Endodermal cell (in vitro differentiated cells): Measurements from ENCODE around the gene PALLD. TPM values are rescaled to one million over a fixed set of nuclear protein-coding genes. Genes with fewer than 3 reads are reported as not detected.
A peak's percentile ranks its signal among the peaks of the same experiment; 100 is the strongest.

Experiments used
- DNase-seq: peaks from one replicate; pipeline ENCODE4 v3.0.0-alpha.2; 2017
- H3K27ac ChIP-seq: 2 replicates; pipeline ENCODE4 v1.5.1; 2013; ENCODE audit warnings: mild to moderate bottlenecking, low read depth, low read length, moderate library complexity
- H3K27me3 ChIP-seq: 2 replicates; pipeline ENCODE4 v1.6.1; 2013; ENCODE audit warnings: mild to moderate bottlenecking, low read length, moderate library complexity; ENCODE audit not compliant: insufficient read depth, control insufficient read depth, poor library complexity, severe bottlenecking
- H3K36me3 ChIP-seq: 2 replicates; pipeline ENCODE4 v1.7.0; 2013; ENCODE audit warnings: mild to moderate bottlenecking, low read length, moderate library complexity; ENCODE audit not compliant: control insufficient read depth, insufficient read depth
- H3K4me1 ChIP-seq: one replicate; pipeline ENCODE4 v1.7.0; 2013; ENCODE audit warnings: low read length; ENCODE audit not compliant: control insufficient read depth, insufficient read depth
- H3K4me3 ChIP-seq: 2 replicates; pipeline ENCODE4 v1.5.1; 2013; ENCODE audit warnings: mild to moderate bottlenecking, low read length, moderate library complexity
- H3K9ac ChIP-seq: 2 replicates; pipeline ENCODE4 v1.6.1; 2013; ENCODE audit warnings: mild to moderate bottlenecking, low read length, moderate library complexity; ENCODE audit not compliant: poor library complexity, severe bottlenecking; ENCODE audit errors: extremely low read depth
- H3K9me3 ChIP-seq: 2 replicates; pipeline ENCODE4 v1.6.1; 2013; ENCODE audit warnings: mild to moderate bottlenecking, low read length, moderate library complexity; ENCODE audit not compliant: control insufficient read depth
- H3K27ac Mint-ChIP-seq: 2 replicates; pipeline ENCODE4 v1.8.0; 2020; ENCODE audit warnings: mixed read lengths
- H3K27me3 Mint-ChIP-seq: 2 replicates; pipeline ENCODE4 v1.8.0; 2021; ENCODE audit warnings: mild to moderate bottlenecking, mixed read lengths; ENCODE audit not compliant: insufficient read depth
- H3K36me3 Mint-ChIP-seq: 2 replicates; pipeline ENCODE4 v1.8.0; 2020; ENCODE audit warnings: low read depth, mixed read lengths
- H3K4me1 Mint-ChIP-seq: 2 replicates; pipeline ENCODE4 v1.8.0; 2020; ENCODE audit warnings: mixed read lengths
- H3K4me3 Mint-ChIP-seq: 2 replicates; pipeline ENCODE4 v1.8.0; 2020; ENCODE audit warnings: mild to moderate bottlenecking, moderate library complexity, mixed read lengths
- H3K9me3 Mint-ChIP-seq: 2 replicates; pipeline ENCODE4 v1.8.0; 2020; ENCODE audit warnings: mild to moderate bottlenecking, mixed read lengths
- CTCF ChIP-seq: fragments of 200-600 bp; sonication (generic); conservative IDR thresholded peaks from 2 replicates; pipeline ENCODE4 v1.5.0; 2021; ENCODE audit warnings: antibody characterized with exemption, mild to moderate bottlenecking
- WGBS, 2 experiments: methylation state at CpG; one replicate each; pipeline versions ENCODE4 v1.1.5 to v1.1.7; 2013; ENCODE audit warnings: missing lambda C conversion rate in 2 of 2, mixed read lengths in 1 of 2; ENCODE audit not compliant: insufficient coverage in 1 of 2, insufficient read length in 1 of 2; 5-methylcytosine and 5-hydroxymethylcytosine counted together
- total RNA-seq, 2 donors: library from RNA; stranded (reverse); fragmentation: NEBNext Ultra II Directional in 1 of 2; extraction: Animal tissue kit (Norgen Biotek cat#: 25700) in 1 of 2; gene quantifications; 2 replicates in 1 of 2; 3 replicates in 1 of 2; pipeline ENCODE4 v1.2.1, GENCODE V29; 2021

PALLD gene
- total RNA-seq, 2 donors from 2014 or later = 51.8 to 86.7 TPM

GRCh38 chr4:168601899-168602298, 105.0 kb downstream of the PALLD start:
- Histone ChIP-seq H3K9ac (no peak overlapping the region), H3K4me3 (no peak overlapping the region), H3K27ac (no peak overlapping the region), H3K4me1 (peaks cover 13% of the 10 kb centered on the region), H3K36me3 (no peaks in the 10 kb centered on the region), H3K9me3 (no peaks in the 10 kb centered on the region), H3K27me3 (no peaks in the 10 kb centered on the region)
- no peak for DNase-seq
- WGBS, 2 experiments = 96 to 100% methylated on average over 4 of the region's 4 CpGs
- H3K4me3 Mint-ChIP-seq = no peak overlapping the region
- H3K27me3 Mint-ChIP-seq = no peaks in the 10 kb centered on the region
- no peaks in the 10 kb centered on the region for H3K9me3 Mint-ChIP-seq
- H3K36me3 Mint-ChIP-seq = no peaks in the 10 kb centered on the region
- peaks cover 17% of the 10 kb centered on the region for H3K4me1 Mint-ChIP-seq
- no peak overlapping the region for H3K27ac Mint-ChIP-seq
- TF ChIP-seq CTCF = no peak

GRCh38 chr4:168604496-168605373, 107.9 kb downstream of the PALLD start:
- Histone ChIP-seq H3K9ac (no peak overlapping the region), H3K27me3 (no peaks in the 10 kb centered on the region), H3K4me1 (peaks cover 16% of the 10 kb centered on the region), H3K36me3 (no peaks in the 10 kb centered on the region), H3K9me3 (no peaks in the 10 kb centered on the region), H3K27ac (peak overlapping the region; percentile 88), H3K4me3 (peak overlapping the region; percentile 48)
- Mint-ChIP-seq H3K4me1 (peaks cover 27% of the 10 kb centered on the region), H3K27me3 (no peaks in the 10 kb centered on the region), H3K4me3 (no peak overlapping the region), H3K9me3 (no peaks in the 10 kb centered on the region), H3K27ac (peak overlapping the region; percentile 72), H3K36me3 (no peaks in the 10 kb centered on the region)
- no peak for TF ChIP-seq CTCF
- WGBS, 2 experiments = 32 to 54% methylated on average over 3 to 7 of the region's 7 CpGs
- peak; percentile 75 for DNase-seq

GRCh38 chr4:168605411-168605810, 108.6 kb downstream of the PALLD start:
- Histone ChIP-seq H3K27me3 (no peaks in the 10 kb centered on the region), H3K27ac (peak overlapping the region; percentile 88), H3K9me3 (no peaks in the 10 kb centered on the region), H3K9ac (no peak overlapping the region), H3K4me3 (no peak overlapping the region), H3K4me1 (peaks cover 16% of the 10 kb centered on the region), H3K36me3 (no peaks in the 10 kb centered on the region)
- Mint-ChIP-seq H3K4me1 (peaks cover 27% of the 10 kb centered on the region), H3K4me3 (no peak overlapping the region), H3K27me3 (no peaks in the 10 kb centered on the region), H3K9me3 (no peaks in the 10 kb centered on the region), H3K36me3 (no peaks in the 10 kb centered on the region), H3K27ac (peak overlapping the region; percentile 72)
- no peak for TF ChIP-seq CTCF
- WGBS, 2 experiments = 84% methylated on average over 3 of the region's 3 CpGs; no CpG with 5 or more reads in 1 of the 2 experiments
- no peak for DNase-seq
